ENCODE data around the gene FOXL1. TPM values are rescaled to one million over a fixed set of nuclear protein-coding genes. Genes with fewer than 3 reads are reported as not detected.

Gene FOXL1
- total and polyA plus RNA-seq, 2 of the 13 experiments (the other 11 are each of a cell fraction or from before 2014, with no cell fraction given): not detected

GRCh38 chr16:86547286-86547685 is 31.1 kb upstream of the FOXL1 start:
- Histone ChIP-seq H3K9me3 (ENCODE audit: low read length) (no peaks in the 10 kb centered on the region), H3K4me2 (ENCODE audit: low read depth, low read length) (no peak overlapping the region), H3K27ac (ENCODE audit: extremely low read length, insufficient read depth, low read length) (no peak overlapping the region), H3K79me2 (ENCODE audit: insufficient read depth, low read length) (no peaks in the 10 kb centered on the region), H3K4me3 (replicated peaks in 1 of 3; ENCODE audit: insufficient read depth in 1 of 3, low read depth in 2 of 3, low read length in 3 of 3) (no peak overlapping the region), H2AFZ (ENCODE audit: low read length) (no peak overlapping the region), H3K9ac (ENCODE audit: insufficient read depth, low read depth, low read length) (no peak overlapping the region), H3K36me3 (replicated peaks in 1 of 2; ENCODE audit: control insufficient read depth in 1 of 2, insufficient read depth in 2 of 2, low read length in 2 of 2) (peaks cover 21 to 70% of the 10 kb centered on the region in 2 experiments), H3K4me1 (ENCODE audit: insufficient read depth, low read length) (no peaks in the 10 kb centered on the region), H4K20me1 (ENCODE audit: insufficient read depth, low read length) (no peaks in the 10 kb centered on the region), H3K27me3 (ENCODE audit: control insufficient read depth in 1 of 2, insufficient read depth in 2 of 2, low read length in 2 of 2) (no peaks in the 10 kb centered on the region)
- in situ Hi-C loops (cut with HindIII; ENCODE audit: extremely low pct_ligation_motif_present, low pct_unique_long_range_greater_than_20kb): no loop called here
- FAIRE-seq: no peak
- no peak for ATAC-seq
- 96% methylated on average over 11 of the region's 11 CpGs for WGBS (ENCODE audit: low lambda C conversion rate)
- ChIA-PET CTCF (ENCODE audit: low intra/inter-chr PET ratio, low total read pairs) (no interaction called here), POLR2A (no interaction called here)
- DNase-seq (ENCODE audit: low spot score): no peak
- no TSS peak for BruUV-seq (replicated peaks)
- TF ChIP-seq ZNF337 (CRISPR knock-in tag; IDR thresholded peaks at IDR 0.05; ENCODE audit: borderline replicate concordance, low read depth) (no peak), PCBP1 (IDR thresholded peaks at IDR 0.05; ENCODE audit: borderline replicate concordance, low read depth, low read length) (no peak), TRIM22 (IDR thresholded peaks at IDR 0.05) (no peak), MIER3 (CRISPR knock-in tag; IDR thresholded peaks at IDR 0.05; ENCODE audit: borderline replicate concordance) (no peak), NCOA2 (CRISPR knock-in tag; IDR thresholded peaks at IDR 0.05) (no peak), HIC2 (CRISPR knock-in tag; IDR thresholded peaks at IDR 0.05; ENCODE audit: low read depth) (no peak), ZNF260 (CRISPR knock-in tag; IDR thresholded peaks at IDR 0.05; ENCODE audit: borderline replicate concordance, low read depth) (no peak), ZNF335 (CRISPR knock-in tag; IDR thresholded peaks at IDR 0.05) (no peak), ZNF234 (CRISPR knock-in tag; conservative IDR thresholded peaks at IDR 0.05) (no peak), CEBPG (CRISPR knock-in tag; IDR thresholded peaks at IDR 0.05) (no peak), NONO (IDR thresholded peaks at IDR 0.05) (no peak), NONO (CRISPR knock-in tag; conservative IDR thresholded peaks at IDR 0.05) (no peak)
- intact Hi-C loops (cut with micrococcal nuclease; ENCODE audit: unreplicated experiment): no loop called here
